HG03521 (cell line): Measurements from ENCODE around the gene BOLA2B.
"Not testable (repeated sequence)": the region's sequence is repeated elsewhere in the genome, so short reads cannot be mapped to it uniquely, and the experiment has no call there.

ENCODE experiments used
- ATAC-seq: cut with Tn5 transposase; IDR thresholded peaks from one replicate; pipeline ENCODE4 v1.9.1; 2021; ENCODE audit warnings: mild to moderate bottlenecking, moderate library complexity; ENCODE audit not compliant: unreplicated experiment

The BOLA2B gene

DNA sequence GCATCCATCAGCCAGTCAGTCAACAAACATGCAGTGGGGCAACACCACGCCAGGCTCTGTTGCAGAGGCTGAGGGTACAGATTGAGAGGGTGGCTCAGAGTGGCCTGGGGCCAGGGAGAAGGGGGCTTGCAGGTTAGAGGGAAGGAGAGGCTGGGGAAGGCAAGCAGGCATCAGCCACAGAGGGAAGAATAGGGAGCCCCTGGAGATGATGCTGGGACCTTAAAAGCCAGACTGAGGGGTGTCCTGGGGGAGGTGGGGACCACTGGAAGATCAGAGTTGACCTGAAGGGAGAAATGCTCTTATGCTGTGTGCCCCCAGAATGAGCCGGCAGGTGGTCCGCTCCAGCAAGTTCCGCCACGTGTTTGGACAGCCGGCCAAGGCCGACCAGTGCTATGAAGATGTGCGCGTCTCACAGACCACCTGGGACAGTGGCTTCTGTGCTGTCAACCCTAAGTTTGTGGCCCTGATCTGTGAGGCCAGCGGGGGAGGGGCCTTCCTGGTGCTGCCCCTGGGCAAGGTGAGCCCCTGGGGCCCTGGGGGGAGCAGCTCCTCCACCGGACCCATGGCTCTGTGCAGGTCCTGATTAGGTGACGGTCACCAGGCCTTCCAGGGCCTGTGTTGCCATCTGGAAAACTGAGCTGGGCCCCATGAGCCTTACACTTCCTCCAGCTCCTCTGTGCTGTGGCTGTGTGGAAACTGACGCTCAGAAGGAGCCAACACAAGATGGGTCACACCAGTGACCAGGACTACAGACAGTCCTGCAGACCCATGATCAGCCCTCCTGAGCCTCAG lies 8.4 kb downstream of the BOLA2B start:
- ATAC-seq = no peak

DNA sequence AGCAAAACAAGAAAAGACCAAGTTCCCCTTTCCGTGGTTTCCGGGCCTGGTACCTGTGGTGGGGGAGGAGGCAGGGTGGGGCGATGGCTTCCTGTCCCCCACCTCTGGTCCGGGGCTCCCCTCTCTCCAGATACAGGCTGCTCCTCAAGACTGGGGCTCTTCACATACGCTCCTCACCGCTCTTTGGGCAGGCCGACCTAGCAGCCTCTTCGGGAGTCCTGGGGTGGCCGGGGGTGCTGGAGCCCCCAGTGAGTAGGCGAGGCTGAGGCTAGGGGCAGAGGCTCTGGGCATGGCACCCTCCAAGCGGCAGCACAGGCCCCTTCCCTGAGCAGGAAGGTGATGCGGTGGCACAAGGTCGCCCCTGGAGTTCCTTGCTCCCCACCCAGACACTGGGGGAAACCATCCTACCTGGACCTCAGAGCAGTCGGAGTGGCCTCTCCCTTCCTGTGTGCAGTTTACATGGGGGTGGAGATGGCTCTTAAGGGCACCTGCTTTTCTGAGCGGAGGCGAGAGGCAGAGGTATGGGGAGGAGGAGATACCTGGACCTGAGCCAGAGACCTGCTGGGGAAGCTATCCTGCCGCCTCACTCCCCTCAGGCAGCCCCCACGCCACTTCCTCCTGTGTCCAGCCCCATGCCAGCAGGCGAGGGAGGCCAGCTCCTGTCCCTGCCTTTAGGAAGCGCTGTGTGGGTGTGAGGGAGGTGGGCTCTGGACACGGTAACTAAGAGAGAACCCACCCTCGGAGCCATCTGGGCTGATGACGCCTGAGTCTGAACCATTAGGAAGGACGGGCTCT lies 9.2 kb downstream of the BOLA2B start:
- peak; percentile 30 for ATAC-seq

DNA sequence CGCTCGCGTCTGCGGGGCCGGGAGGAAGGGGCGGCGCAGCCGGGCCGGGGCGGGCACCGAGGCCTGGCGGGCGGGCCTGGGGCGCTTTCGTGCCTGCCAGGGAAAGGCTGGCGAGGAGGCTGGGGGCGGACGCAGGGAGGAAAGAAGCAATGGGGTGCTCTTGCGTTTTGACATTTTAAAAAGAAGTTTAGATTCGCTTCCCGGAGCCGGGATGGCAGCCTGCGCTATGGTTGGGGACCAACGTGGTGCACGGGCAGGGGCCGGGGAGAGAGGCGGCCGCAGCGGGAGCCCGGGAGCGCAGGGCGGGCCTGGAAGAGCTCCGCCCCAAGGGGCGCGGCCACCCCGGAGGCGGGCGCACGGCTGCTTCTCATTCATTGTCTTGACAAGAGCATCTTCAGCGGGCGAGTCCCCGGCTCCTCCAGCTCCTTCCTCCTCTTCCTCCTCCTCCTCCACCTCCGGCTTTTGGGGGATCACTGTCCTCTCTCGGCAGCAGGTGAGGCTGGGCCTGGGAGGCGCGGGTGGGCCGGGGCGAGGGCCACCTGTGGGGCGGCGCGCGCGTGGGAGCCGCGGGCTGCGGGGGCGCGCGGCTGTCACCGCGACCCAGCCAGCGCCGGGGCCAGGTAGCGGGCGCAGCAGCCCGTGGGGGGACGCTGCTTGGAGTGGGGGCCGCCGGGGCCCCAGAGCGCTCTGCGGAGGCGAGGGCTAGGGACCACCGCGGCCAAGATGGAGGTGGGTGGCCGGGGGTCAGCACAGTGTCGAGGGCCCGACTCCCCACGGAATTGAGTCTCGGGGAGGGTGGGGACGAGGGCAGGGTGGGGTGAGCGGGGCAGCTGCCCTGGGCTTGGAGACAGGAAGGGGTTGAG lies 10.0 kb downstream of the BOLA2B start, which contains the start of gene CORO1A:
Gene CORO1A, plus strand, starts transcription at position 370 of the 863 bp plus-strand sequence. CDS start 1,608 bp downstream, outside the sequence.
- peak; percentile 46 for ATAC-seq

DNA sequence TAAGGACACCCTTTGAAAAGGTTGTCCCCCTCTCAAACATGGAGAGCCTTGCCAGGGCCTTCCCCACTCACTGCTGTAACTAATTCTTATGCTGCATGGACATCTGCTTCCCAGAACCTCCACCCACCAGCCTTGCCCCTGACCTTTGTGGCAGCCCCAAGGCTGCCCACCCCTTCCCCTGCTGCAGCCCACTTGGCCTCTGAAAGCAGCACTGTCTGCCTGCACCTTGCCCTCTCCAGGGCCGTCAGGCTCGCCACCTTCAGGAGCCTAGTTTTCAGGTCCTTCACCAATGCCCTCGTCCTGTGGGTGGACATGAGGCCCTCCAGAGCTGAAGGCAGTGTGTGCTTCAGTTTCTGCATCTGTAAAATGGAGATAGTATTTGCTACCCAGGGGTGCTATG lies 12.7 kb downstream of the BOLA2B start:
- no peak for ATAC-seq

DNA sequence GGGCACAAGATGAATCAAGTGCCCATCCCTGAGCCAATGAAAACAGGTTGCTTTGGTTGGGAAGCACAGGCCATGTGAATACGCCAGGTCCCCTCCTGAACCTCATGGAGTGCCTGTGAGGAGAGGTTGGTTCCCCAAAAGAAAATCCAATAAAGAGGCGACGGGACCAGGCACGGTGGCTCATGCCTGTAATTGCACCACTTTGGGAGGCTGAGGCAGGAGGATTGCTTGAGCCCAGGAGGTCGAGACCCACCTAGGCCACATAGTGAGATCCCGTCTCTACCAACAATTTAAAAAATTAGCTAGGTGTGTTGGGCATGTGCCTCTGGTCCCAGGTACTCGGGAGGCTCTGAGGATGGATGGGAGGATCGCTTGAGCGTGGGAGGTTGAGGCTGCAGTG lies 13.5 kb downstream of the BOLA2B start:
- no peak for ATAC-seq

DNA sequence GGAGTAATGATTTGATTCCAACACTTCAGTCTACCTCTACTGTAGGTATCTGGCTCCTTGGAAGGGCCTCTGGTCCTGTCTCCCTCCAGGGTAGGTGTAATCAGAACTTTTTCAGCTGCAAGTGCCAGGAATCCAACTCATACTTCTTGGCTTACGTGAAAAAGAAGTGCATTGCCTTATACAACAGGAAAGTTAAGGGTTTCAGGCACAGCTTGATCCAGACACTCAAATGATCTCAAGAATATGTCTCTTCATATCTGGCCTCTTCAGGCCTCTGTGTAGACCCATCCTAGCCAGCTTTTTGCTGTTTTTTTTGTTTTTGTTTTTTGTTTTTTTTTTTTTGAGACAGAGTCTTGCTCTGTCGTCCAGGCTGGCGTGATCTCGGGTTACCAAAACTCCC lies 14.3 kb downstream of the BOLA2B start:
- ATAC-seq = no peak

DNA sequence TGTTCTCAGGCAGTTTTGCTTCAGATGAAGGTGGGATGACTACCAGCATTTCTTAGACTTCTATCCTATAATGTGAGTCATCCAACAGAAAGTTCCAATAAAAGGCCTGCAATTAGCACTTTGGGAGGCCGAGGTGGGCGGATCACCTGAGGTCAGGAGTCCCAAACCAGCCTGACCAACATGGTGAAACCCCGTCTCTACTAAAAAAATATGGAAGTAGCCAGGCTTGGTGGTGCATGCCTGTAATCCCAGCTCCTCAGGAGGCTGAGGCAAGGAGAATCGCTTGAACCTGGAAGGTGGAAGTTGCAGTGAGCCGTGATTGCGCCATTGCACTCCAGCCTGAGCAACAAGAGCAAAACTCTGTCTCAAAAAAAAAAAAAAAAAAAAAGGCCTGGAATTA lies 16.6 kb downstream of the BOLA2B start:
- not testable (repeated sequence) for ATAC-seq

DNA sequence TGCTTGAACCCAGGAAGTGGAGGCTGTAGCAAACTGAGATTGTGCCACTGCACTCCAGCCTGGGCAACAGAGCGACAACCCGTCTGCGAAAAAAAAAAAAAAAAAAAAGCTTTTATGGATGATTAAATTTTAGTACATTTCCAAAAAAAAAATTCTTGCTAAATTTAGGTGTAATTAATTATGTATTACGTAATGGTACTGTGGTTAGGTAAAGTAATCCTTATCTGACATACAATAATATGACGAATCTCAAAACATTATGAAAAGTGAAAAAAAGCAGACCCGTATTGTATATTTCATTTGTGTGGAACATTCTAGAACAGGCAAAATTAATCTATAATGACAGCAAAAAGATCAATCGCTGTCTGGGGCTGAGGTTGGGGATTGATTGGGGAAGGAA lies 20.4 kb downstream of the BOLA2B start:
- no peak for ATAC-seq

DNA sequence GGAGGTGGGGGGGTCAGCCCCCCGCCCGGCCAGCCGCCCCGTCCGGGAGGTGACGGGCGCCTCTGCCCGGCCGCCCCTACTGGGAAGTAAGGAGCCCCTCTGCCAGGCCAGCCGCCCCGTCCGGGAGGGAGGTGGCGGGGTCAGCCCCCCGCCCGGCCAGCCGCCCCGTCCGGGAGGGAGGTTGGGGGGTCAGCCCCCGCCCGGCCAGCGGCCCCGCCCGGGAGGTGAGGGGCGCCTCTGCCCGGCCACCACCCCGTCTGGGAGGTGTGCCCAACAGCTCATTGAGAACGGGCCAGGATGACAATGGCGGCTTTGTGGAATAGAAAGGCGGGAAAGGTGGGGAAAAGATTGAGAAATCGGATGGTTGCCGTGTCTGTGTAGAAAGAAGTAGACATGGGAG lies 23.3 kb downstream of the BOLA2B start:
- ATAC-seq = not testable (repeated sequence)

DNA sequence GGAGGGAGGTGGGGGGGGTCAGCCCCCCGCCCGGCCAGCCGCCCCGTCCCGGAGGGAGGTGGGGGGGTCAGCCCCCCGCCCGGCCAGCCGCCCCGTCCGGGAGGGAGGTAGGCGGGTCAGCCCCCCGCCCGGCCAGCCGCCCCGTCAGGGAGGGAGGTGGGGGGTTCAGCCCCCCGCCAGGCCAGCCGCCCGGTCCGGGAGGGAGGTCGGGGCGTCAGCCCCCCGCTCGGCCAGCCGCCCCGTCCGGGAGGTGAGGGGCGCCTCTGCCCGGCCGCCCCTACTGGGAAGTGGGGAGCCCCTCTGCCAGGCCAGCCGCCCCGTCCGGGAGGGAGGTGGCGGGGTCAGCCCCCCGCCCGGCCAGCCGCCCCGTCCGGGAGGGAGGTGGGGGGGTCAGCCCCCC lies 24.1 kb downstream of the BOLA2B start:
- ATAC-seq = not testable (repeated sequence)

DNA sequence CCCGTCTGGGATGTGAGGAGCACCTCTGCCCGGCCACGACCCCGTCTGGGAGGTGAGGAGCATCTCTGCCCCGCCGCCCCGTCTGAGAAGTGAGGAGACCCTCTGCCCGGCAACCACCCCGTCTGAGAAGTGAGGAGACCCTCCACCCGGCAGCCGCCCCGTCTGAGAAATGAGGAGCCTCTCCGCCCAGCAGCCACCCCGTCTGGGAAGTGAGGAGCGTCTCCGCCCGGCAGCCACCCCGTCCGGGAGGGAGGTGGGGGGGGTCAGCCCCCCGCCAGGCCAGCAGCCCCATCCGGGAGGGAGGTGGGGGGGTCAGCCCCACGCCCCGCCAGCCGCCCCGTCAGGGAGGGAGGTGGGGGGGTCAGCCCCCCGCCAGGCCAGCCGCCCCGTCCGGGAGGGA lies 24.7 kb downstream of the BOLA2B start:
- not testable (repeated sequence) for ATAC-seq

DNA sequence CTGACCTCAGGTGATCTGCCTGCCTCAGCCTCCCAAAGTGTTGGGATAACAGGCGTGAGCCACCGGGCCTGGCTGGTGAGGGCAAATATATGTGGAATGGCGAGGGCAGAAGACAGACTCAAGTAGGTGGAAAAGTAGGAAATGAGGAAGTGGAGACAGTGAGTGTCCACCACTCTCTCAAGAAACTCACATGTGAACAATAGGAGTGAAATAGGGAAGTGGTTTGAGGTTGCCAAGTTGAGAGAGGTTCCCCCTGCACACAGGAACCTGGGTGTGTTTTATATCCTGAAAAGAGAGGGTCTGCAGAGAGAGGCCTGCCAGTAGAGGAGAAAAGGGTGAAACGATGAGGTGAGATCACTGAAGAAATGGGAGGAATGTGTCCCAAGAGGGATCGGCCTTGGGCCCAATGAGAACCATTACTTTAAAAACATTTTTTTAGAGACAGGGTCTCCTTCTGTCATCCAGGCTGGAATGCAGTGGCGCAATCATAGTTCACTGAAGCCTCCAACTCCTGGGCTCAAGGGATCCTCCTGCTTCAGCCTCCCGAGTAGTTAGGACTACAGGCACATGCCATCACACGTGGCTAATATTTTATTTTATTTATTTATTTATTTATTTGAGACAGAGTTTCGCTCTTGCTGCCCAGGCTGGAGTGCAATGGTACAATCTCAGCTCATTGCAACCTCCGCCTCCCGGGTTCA lies 27.1 kb downstream of the BOLA2B start:
- peak; percentile 54 for ATAC-seq

DNA sequence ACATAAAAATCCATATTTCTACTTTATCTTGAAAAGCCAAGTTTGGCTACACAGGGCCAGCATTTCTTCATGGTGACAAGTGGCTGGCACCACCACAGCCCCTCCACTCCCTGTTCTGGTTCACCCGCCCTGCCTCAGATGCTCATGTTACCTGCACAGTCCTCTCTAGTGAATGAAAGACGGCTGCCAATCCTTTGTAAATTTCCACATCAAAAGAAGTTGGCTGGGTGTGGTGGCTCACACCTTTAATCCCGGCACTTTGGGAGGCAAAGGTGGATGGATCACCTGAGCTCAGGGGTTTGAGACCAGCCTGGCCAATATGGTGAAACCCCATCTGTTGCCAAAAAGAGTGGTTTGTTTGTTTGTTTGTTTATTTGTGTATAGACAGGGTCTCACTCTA lies 29.9 kb downstream of the BOLA2B start:
- ATAC-seq = no peak

DNA sequence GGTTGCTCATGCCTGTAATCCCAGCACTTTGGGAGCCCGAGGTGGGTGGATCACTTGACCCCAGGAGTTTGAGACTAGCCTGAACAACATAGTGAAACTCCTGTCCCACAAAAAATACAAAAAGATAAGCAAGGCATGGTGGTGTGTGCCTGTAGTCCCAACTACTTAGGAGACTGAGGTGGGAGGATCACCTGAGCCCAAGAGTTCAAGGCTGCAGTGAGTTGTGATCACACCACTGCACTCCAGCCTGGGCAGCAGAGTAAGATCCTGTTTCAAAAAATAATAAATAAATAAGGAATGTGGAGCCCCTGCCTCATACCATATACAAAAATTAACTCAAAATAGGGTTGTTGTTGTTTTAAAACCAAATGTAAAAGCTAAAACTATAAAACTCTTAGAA lies 36.3 kb downstream of the BOLA2B start:
- ATAC-seq = no peak

DNA sequence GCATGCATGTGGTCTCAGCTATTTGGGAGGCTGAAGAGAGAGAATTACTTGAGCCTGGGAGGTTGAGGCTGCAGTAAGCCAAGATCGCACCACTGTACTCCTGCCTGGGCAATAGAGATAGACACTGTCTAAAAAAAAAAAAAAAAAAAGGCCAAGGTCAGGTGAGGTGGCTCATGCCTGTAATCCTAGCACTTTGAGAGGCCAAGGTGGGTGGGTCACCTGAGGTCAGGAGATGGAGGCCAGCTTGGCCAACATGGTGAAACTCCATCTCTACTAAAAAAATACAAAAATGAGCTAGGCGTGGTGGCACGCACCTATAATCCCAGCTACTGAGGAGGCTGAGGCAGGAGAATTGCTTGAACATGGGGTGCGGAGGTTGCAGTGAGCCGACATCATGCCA lies 38.3 kb downstream of the BOLA2B start:
- no peak for ATAC-seq

DNA sequence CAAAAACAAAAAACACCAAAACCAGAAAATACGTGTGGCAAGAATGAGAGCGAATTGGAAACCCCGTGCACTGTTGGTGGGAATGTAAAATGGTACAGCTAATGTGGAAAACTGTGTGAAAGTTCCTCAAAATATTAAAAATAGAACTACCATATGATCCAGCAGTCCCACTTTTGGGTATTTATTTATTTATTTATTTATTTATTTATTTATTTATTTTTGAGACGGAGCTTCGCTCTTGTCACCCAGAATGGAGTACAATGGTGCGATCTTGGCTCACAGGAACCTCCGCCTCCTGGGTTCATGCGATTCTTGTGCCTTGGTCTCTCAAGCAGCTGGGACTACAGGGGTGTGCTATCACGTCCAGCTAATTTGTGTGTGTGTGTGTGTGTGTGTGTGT lies 40.9 kb downstream of the BOLA2B start:
- no peak for ATAC-seq

DNA sequence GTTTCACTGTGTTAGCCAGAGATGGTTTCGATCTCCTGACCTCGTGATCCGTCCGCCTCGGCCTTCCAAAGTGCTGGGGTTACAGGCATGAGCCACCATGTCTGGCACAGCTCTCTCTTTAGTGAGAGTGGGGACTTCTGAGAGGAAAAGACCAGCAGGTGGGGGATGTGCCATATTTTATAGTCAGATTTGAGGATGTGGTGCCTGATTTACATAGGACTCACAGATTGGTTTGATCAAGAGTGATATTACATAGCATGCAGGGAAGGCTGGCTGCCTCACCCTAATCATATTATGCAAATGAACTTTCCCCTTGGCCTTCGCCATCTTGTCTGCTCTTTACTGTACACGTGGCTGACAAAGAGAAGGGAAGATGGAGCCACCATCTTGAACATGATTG lies 42.4 kb downstream of the BOLA2B start:
- no peak for ATAC-seq

DNA sequence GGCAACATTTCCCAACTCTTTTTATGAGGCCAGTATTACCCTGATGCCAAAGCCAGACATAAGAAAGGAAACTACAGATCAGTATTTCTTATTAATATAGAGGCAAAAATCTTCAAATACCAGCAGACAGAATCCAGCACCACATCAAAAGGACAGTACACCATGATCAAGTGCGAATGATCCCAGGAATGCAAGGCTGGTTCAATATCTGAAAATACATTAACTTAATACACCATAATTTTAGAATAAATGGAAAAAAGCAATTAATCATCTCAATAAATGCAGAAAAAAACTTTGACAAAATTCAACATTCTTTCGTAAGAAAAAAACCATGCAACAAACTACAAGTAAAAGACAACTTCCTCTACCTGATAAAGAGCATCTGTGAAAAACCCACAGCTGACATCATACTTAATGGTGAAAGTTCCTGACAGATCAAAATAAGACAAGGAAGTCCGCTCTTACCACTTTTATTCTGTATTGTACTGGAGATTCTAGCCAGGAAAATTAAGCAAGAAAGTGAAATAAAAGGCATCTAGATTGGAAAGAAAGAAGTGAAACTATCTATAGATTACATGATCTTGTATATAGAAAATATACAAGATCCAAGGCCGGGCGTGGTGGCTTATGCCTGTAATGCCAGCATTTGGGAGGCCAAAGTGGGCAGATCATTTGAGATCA lies 44.1 kb downstream of the BOLA2B start:
- no peak for ATAC-seq

DNA sequence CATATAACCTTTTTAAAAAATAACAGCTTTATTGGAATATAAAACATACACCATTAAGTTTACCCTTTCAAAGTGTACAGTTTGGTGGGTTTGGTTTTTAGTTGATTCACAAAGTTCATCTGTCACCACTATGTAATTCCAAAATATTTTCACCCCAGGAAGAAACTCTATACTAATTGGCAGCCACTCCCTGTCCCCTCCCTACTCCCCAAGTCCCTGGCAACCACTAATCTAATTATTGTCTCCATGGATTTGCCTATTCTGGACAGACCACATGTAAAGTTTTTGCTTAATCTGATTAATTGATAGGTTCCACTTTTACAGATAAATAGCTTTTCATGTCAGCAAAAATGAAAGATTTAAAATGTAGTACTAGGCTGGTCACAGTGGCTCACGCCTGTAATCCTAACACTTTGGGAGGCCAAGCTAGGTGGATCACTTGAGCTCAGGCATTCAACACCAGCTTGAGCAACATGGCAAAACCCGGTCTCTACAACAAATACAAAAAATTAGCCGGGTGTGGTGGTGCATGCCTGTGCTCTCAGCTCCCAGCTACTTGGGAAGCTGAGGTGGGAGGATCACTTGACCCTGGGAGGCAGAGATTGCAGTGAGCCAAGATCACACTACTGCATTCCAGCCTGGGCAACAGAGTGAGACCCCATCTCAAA lies 45.5 kb downstream of the BOLA2B start:
- ATAC-seq = no peak
